Left colon (tissue), 2 donors: Measurements from ENCODE around the gene TMED1. TPM values are rescaled to one million over a fixed set of nuclear protein-coding genes. Genes with fewer than 3 reads are reported as not detected.
"Not testable (repeated sequence)": the region's sequence is repeated elsewhere in the genome, so short reads cannot be mapped to it uniquely, and the experiment has no call there.

ENCODE experiments used
- ATAC-seq: fragments of 200-7000 bp; cut with Tn5 transposase; one replicate; pipeline ENCODE4 v1.9.1; 2020; ENCODE audit warnings: mild to moderate bottlenecking, moderate library complexity
- DNase-seq, 2 donors: peaks; one replicate each; pipeline ENCODE4 v3.0.0-alpha.2; 2020
- intact Hi-C, 2 donors: fragments of 100-400 bp; cut with DNase I in 1 of 2; cut with micrococcal nuclease in 1 of 2; formaldehyde crosslinking; loops; one replicate each; pipeline versions ENCODE4 v1.11.2 to v1.14.0; 2022; cut with DNase I, micrococcal nuclease
- total RNA-seq, 2 donors: library from RNA; stranded (reverse); fragmentation: NEBNext Ultra II Directional; extraction: Animal tissue kit (Norgen Biotek cat#: 25700); gene quantifications; one replicate each; pipeline ENCODE4 v1.2.1, GENCODE V29; 2021
- donor health status: DM: no; HTN: no; CAD: no.
- donor health status: DM: yes; HTN: yes; CAD: no.

TMED1 gene
- total RNA-seq, 2 donors from 2014 or later: 16.9 to 19.5 TPM

- ATAC-seq (peak; percentile 82), DNase-seq (peak; percentile 74 to 91)
- intact Hi-C loops: no loop called here
Measured at GRCh38 chr19:10864538-10864899, 28.5 kb upstream of the TMED1 start.

- ATAC-seq (no peak), DNase-seq (no peak)
- intact Hi-C loops: no loop called here
Measured at GRCh38 chr19:10863107-10863717, 27.2 kb upstream of the TMED1 start.

- ATAC-seq (no peak), DNase-seq (no peak)
- intact Hi-C loops: no loop called here
Measured at GRCh38 chr19:10862561-10863106, 26.6 kb upstream of the TMED1 start.

GRCh38 chr19:10861103-10861651 is 25.2 kb upstream of the TMED1 start:
- intact Hi-C loops: no loop called here
- DNase-seq (no peak), ATAC-seq (peak; percentile 48)

- DNase-seq (no peak), ATAC-seq (no peak)
- intact Hi-C loops: no loop called here
Measured at GRCh38 chr19:10858204-10858828, 22.3 kb upstream of the TMED1 start.

GRCh38 chr19:10856899-10857298 is 20.9 kb upstream of the TMED1 start:
- DNase-seq, ATAC-seq, intact Hi-C loops: not testable (repeated sequence)

GRCh38 chr19:10855879-10856522 is 20.0 kb upstream of the TMED1 start:
- DNase-seq (no peak), ATAC-seq (peak; percentile 80)
- intact Hi-C loops: no loop called here

- DNase-seq: no peak
- intact Hi-C loops: no loop called here
- ATAC-seq: peak; percentile 37
Measured at GRCh38 chr19:10854350-10855089, 18.5 kb upstream of the TMED1 start.

DNA sequence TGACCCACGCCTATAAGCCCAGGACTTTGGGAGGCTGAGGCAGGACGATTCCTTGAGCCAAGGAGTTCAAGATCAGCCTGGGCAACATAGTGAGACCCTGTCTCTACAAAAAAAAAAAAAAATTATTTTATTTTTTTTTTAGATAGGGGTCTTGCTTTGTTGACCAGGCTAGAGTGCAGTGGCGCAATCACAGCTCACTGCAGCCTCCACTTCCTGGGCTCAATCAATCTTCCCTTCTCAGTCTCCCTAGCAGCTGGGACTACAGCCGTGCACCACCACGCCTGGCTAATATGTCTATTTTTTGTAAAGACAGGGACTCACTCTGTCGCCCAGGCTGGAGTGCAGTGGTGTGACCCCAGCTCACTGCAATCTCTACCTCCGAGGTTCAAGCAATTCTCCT is 16.9 kb upstream of the TMED1 start:
- ATAC-seq (no peak), DNase-seq (no peak)
- intact Hi-C loops: no loop called here

GRCh38 chr19:10852098-10852800 is 16.2 kb upstream of the TMED1 start:
- intact Hi-C loops: no loop called here
- ATAC-seq (no peak), DNase-seq (no peak)

- DNase-seq (no peak), ATAC-seq (no peak)
- intact Hi-C loops: no loop called here
Measured at GRCh38 chr19:10850631-10851030, 14.6 kb upstream of the TMED1 start.

DNA sequence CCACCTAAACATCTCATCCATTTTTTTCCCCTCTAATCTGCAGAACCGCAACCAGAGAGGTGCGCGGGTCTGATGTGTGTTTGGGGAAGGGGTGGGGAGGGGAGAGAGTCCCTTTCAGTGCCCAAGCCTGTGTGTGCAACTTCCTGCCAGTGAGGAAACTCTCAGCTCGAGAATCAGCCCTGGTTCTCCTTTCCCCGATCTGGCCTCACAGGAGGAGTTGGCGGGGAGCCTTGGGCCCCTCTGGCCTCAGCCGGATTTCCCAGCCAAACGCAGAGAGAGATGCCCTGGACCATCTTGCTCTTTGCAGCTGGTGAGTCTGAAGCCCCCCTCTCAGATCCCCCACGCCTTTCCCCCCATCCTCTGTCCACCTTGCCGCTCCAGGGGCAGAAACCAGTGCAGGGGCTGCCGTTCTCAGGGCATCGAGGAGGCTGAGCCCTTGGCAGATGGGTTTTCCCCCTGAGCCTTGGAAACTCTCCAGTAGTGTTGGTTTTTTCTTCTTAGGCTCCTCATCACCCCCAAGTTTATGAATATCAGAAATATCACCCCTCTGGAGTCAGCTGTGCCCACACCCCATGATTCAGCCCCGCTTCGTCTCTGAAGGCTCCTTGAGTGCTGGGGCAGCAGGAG is 12.3 kb upstream of the TMED1 start, which contains the start of gene C19orf38:
Gene C19orf38 (plus strand): TSS at position 186 of the 627 bp plus-strand sequence. CDS start 94 bp downstream, at position 280.
- ATAC-seq: no peak
- intact Hi-C loops: no loop called here
- DNase-seq: no peak

GRCh38 chr19:10846500-10847202 is 10.6 kb upstream of the TMED1 start:
- ATAC-seq (no peak), DNase-seq (no peak)
- intact Hi-C loops: no loop called here

DNA sequence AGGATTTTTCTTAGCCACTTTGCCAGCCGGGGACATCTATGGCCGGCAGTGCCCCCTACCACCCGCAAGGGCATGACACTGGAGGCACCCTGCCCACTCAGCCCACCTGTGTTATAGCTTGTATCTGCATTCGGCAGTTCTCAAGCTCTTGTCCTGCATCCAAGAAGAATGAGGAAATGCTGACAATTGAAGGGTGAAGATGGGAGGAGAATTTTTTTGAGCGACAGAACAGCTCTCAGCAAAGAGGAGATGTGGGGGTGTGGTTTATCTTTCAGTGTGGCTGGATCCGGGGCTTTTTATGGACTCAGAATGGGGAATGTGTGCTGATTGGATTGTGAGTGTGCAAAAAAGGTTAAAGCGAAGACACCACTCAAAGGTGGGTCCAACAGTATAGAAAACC is 6.8 kb upstream of the TMED1 start:
- ATAC-seq (no peak), DNase-seq (no peak)

GRCh38 chr19:10839114-10840050 is 3.4 kb upstream of the TMED1 start:
- DNase-seq (no peak), ATAC-seq (no peak)
- intact Hi-C loops: no loop called here

More for the DNA sequence above, 6.8 kb upstream of the TMED1 start:
- intact Hi-C loops: no loop called here

GRCh38 chr19:10838377-10838776 is 2.4 kb upstream of the TMED1 start:
- no peak for ATAC-seq
- intact Hi-C loops: no loop called here

More at GRCh38 chr19:10838377-10838776, 2.4 kb upstream of the TMED1 start:
- no peak for DNase-seq
